Endometrium (tissue), 2 donors: ENCODE results near the gene LRP2BP.
"Not testable (repeated sequence)": the region's sequence is repeated elsewhere in the genome, so short reads cannot be mapped to it uniquely, and the experiment has no call there.

ENCODE experiments used
- FAIRE-seq: peaks from 2 replicates; lab custom pipeline; 2012; peaks lifted over from hg19 to GRCh38; lab: Jason Lieb, UNC
- donor health status: control.
- donor health status: control.

Gene LRP2BP

GRCh38 chr4:185325721-185326120, 70.0 kb downstream of the LRP2BP start:
- not testable (repeated sequence) for FAIRE-seq

- not testable (repeated sequence) for FAIRE-seq
Observed at GRCh38 chr4:185324361-185324760, 71.4 kb downstream of the LRP2BP start.

GRCh38 chr4:185323606-185324005, 72.1 kb downstream of the LRP2BP start:
- FAIRE-seq = no peak

GRCh38 chr4:185322803-185323202, 72.9 kb downstream of the LRP2BP start:
- FAIRE-seq = no peak

GRCh38 chr4:185318679-185319078, 77.0 kb downstream of the LRP2BP start:
- FAIRE-seq = no peak

GRCh38 chr4:185317880-185318279, 77.8 kb downstream of the LRP2BP start:
- FAIRE-seq = no peak

- FAIRE-seq = not testable (repeated sequence)
Observed at GRCh38 chr4:185317462-185317861, 78.3 kb downstream of the LRP2BP start.
